GM10248 (cell line): ENCODE data around the gene MIEF2.
"Not testable (repeated sequence)": the region's sequence is repeated elsewhere in the genome, so short reads cannot be mapped to it uniquely, and the experiment has no call there.

ENCODE experiments used
- CTCF ChIA-PET: fragments of 300-600 bp; sonication (Branson Sonifier 250); formaldehyde crosslinking; extraction: SDS; loops from one replicate; lab custom pipeline; 2021; ENCODE audit warnings: antibody characterized with exemption; lab: Yijun Ruan, JAX
- POLR2A ChIA-PET: fragments of 350-650 bp; sonication (Branson Sonifier 250); formaldehyde crosslinking; extraction: SDS; loops from one replicate; lab custom pipeline; 2020; ENCODE audit warnings: antibody characterized with exemption; lab: Yijun Ruan, JAX
- DNase-seq: peaks from one replicate; pipeline ENCODE4 v3.0.0; 2012; ENCODE audit errors: extremely low spot score
- CTCF ChIP-seq: IDR thresholded peaks from 2 replicates; pipeline ENCODE4 v1.5.1; 2012; ENCODE audit warnings: mild to moderate bottlenecking, low read depth; ENCODE audit errors: extremely low read depth, missing control alignments, control extremely low read depth

MIEF2 gene

GRCh38 chr17:18291718-18292540 is 31.5 kb downstream of the MIEF2 start:
- ChIA-PET CTCF (no interaction called here), POLR2A (no interaction called here)
- TF ChIP-seq CTCF = no peak
- DNase-seq = no peak

GRCh38 chr17:18298061-18298460 is 37.6 kb downstream of the MIEF2 start:
- CTCF ChIA-PET, POLR2A ChIA-PET, DNase-seq: not testable (repeated sequence)

GRCh38 chr17:18300725-18301480 is 40.4 kb downstream of the MIEF2 start:
- no peak for TF ChIP-seq CTCF
- CTCF ChIA-PET = interaction anchor here (1.0 to 1.1 kb wide), 2 partner anchors 17 to 52 kb away, joined by 3 read pairs; no protein-coding TSS in a partner anchor
- DNase-seq = no peak
- POLR2A ChIA-PET = no interaction called here

GRCh38 chr17:18303206-18303605 is 42.7 kb downstream of the MIEF2 start:
- DNase-seq, POLR2A ChIA-PET, CTCF ChIA-PET: not testable (repeated sequence)

GRCh38 chr17:18309202-18309601 is 48.7 kb downstream of the MIEF2 start:
- TF ChIP-seq CTCF = no peak
- CTCF ChIA-PET = no interaction called here
- no peak for DNase-seq
- POLR2A ChIA-PET = no interaction called here

GRCh38 chr17:18314059-18314730 is 53.7 kb downstream of the MIEF2 start:
- CTCF ChIA-PET = no interaction called here
- no peak for DNase-seq
- POLR2A ChIA-PET = interaction anchor here (0.8 kb wide), 1 partner anchor 16 kb away, joined by 3 read pairs; no protein-coding TSS in a partner anchor

More at GRCh38 chr17:18314059-18314730, 53.7 kb downstream of the MIEF2 start:
- no peak for TF ChIP-seq CTCF
